Adrenal gland (tissue), 12 donors: ENCODE measurements around the gene DOCK7. TPM values are rescaled to one million over a fixed set of nuclear protein-coding genes. Genes with fewer than 3 reads are reported as not detected.

ENCODE experiments used
- DNase-seq, 7 donors: peaks; one replicate each; pipeline ENCODE4 v3.0.0-alpha.2; 2019 to 2020
- H3K27ac ChIP-seq, 5 donors: fragments of 200-600 bp; sonication (generic) in 4 of 5; 1 replicate in 3 of 5; 2 replicates in 2 of 5; pipeline versions ENCODE4 v1.5.1 to v1.8.0; 2016 to 2020; ENCODE audit warnings: mild to moderate bottlenecking in 1 of 5
- H3K27me3 ChIP-seq: fragments of 200-600 bp; 2 replicates; pipeline ENCODE4 v1.8.0; 2021
- H3K36me3 ChIP-seq, 2 donors: fragments of 200-600 bp; replicated peaks in 1 of 2; 1 replicate in 1 of 2; 2 replicates in 1 of 2; pipeline versions ENCODE4 v1.5.1 to v1.8.0; 2018 to 2022
- H3K4me1 ChIP-seq, 2 donors: fragments of 200-600 bp; replicated peaks in 1 of 2; 1 replicate in 1 of 2; 2 replicates in 1 of 2; pipeline versions ENCODE4 v1.5.1 to v1.8.0; 2018 to 2021
- H3K4me3 ChIP-seq, 4 donors: fragments of 200-600 bp; sonication (generic) in 3 of 4; one replicate each; pipeline ENCODE4 v1.5.1; 2016 to 2018
- H3K9me3 ChIP-seq, 3 donors: fragments of 200-600 bp; sonication (generic) in 1 of 3; replicated peaks in 1 of 3; 1 replicate in 2 of 3; 2 replicates in 1 of 3; pipeline versions ENCODE4 v1.5.1 to v1.8.0; 2016 to 2021
- POLR2A ChIP-seq, 2 donors: fragments of 450-650 bp; IDR thresholded peaks; one replicate each; pipeline ENCODE4 v1.6.1; 2017; ENCODE audit warnings: antibody characterized with exemption in 2 of 2, mild to moderate bottlenecking in 2 of 2, moderate library complexity in 1 of 2
- WGBS, 4 donors: extraction: QIAGEN DNeasy Blood & Tissue Kit in 2 of 4; methylation state at CpG; one replicate each; pipeline versions ENCODE4 v1.1.5 to v1.1.7; 2013 to 2017; 5-methylcytosine and 5-hydroxymethylcytosine counted together
- intact Hi-C, 2 donors: fragments of 100-400 bp; cut with DNase I; formaldehyde crosslinking; loops; one replicate each; pipeline versions ENCODE4 v1.14.1 to v1.15.0; 2022 to 2023
- polyA plus RNA-seq, 3 donors: library from polyadenylated mRNA; stranded (reverse); fragments of 200-250 nt in 2 of 3; fragments of 350-450 nt in 1 of 3; fragmentation: Illumina TruSeq in 1 of 3; extraction: RNeasy Lipid Tissue Mini Kit (QIAGEN cat#74804) in 1 of 3; gene quantifications; one replicate each; pipeline ENCODE4 v1.2.3, GENCODE V29; 2013 to 2014
- total RNA-seq, 9 donors: library from RNA; depleted of rRNA in 4 of 9; stranded (reverse); fragments of >200 nt in 4 of 9; fragments of 120-200 nt in 1 of 9; fragmentation: NEBNext Ultra II Directional in 1 of 9; extraction: Animal tissue kit (Norgen Biotek cat#: 25700) in 1 of 9; gene quantifications; one replicate each; pipeline versions ENCODE4 v1.1.0 to v1.2.4, GENCODE V29; 2013 to 2023
- TF ChIP-seq, protein P1 (sequence below), 6 experiments: fragments of 450-650 bp in 4 of 6; fragments of 200-600 bp in 2 of 6; sonication (generic) in 1 of 6; IDR thresholded peaks; 1 replicate in 5 of 6; 2 replicates in 1 of 6; pipeline versions ENCODE4 v1.5.1 to v1.8.0; 2016 to 2021; ENCODE audit warnings: antibody characterized with exemption in 6 of 6, mild to moderate bottlenecking in 2 of 6, moderate library complexity in 1 of 6
- donor health status: healthy with polysubstance abuse.
- donor health status: Bipolar disorder and iron deficiency.
- donor health status: DM: yes; HTN: yes; CAD: no.
- donor health status: DM: no; HTN: no; CAD: no.
- donor health status: DM: no; HTN: no; CAD: no.
- donor health status: DM: yes; HTN: yes; CAD: no.

The DOCK7 gene
- total and polyA plus RNA-seq, 12 donors, result 4.7 to 43.0 (median 22.7) TPM

DNA sequence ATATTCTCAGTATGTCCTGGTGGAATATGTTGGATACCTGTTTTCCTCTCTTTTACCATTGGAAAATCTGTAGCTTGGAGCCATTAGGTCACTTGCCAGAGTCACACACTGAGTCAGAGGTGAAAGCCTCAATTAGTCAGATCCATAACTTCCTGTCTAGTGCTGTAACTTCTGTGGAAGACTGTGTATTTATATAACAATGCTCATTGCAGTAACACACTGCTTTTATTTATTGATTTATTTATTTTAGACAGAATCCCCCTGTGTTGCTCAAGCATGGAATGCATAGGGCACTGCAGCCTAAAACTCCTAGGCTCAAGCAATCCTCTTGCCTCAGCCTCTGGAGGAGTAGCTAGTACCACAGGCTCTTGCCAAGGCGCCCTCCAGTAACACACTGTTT is 1.3 kb upstream of the DOCK7 start:
- Histone ChIP-seq H3K36me3 (no peaks in the 10 kb centered on the region), H3K27me3 (no peaks in the 10 kb centered on the region), H3K4me1 (peaks cover 0 to 31% of the 10 kb centered on the region in 2 donors), H3K4me3 (no peak overlapping the region), H3K27ac (peak overlapping the region in 2 of 5 donors; percentile 35 to 36), H3K9me3 (no peaks in the 10 kb centered on the region)
- WGBS, 4 donors, result 89 to 96% (median 93%) methylated on average over 1 of the region's 1 CpG
- no peak for TF ChIP-seq POLR2A (IDR thresholded peaks at IDR 0.05)
- TF ChIP-seq, protein P1, sequence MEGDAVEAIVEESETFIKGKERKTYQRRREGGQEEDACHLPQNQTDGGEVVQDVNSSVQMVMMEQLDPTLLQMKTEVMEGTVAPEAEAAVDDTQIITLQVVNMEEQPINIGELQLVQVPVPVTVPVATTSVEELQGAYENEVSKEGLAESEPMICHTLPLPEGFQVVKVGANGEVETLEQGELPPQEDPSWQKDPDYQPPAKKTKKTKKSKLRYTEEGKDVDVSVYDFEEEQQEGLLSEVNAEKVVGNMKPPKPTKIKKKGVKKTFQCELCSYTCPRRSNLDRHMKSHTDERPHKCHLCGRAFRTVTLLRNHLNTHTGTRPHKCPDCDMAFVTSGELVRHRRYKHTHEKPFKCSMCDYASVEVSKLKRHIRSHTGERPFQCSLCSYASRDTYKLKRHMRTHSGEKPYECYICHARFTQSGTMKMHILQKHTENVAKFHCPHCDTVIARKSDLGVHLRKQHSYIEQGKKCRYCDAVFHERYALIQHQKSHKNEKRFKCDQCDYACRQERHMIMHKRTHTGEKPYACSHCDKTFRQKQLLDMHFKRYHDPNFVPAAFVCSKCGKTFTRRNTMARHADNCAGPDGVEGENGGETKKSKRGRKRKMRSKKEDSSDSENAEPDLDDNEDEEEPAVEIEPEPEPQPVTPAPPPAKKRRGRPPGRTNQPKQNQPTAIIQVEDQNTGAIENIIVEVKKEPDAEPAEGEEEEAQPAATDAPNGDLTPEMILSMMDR (IDR thresholded peaks at IDR 0.05), result no peak
- intact Hi-C loops, result no loop called here
- peak in 2 of 7 donors; percentile 17 to 22 for DNase-seq

DNA sequence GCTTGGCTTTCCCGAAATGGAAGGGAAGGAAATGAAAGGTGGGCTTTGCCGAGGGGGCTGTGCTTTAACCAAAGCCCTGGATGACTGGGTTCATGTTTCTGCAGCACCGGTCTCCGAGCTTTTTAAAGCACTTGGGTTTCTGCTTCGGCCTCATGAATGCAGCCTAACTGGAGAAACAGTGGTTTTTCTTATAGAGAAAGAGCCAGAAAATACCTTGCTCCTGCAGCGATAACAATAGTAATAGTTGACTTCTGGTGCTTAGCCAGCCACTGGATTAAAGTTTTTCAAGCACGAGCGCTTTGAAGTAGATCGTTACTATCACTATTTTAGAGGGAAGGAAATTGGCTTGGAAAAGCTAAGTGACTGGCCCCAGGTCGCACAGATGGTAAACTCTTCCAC is 500 bp upstream of the DOCK7 start:
- TF ChIP-seq POLR2A (IDR thresholded peaks at IDR 0.05), result no peak
- intact Hi-C loops, result no loop called here

DNA sequence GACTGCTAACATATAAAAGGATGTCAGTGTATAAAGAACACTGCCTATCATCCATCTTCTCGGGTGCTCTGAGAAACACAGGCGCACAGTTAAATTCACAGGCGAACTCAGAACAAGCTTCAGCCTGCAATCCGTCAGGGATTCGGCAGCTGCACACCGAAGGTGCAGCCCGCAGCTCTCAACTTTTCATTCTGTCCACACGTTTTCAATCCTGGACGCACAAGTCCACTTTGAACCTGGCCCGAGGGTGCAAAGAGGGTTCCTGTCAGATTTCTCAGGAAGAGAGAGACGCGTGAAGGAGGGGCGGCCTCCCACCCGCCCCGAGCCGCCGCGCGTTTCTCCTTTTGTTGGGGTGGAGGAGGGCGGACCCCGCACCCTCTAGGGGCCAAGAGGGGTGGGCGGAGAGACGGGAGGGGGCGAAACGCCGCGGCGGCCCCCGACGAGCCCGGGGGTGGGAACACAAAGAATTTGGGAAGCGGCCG is 724 bp downstream of the DOCK7 start:
- Histone ChIP-seq H3K9me3 (no peaks in the 10 kb centered on the region), H3K36me3 (no peaks in the 10 kb centered on the region), H3K4me3 (peak overlapping the region; percentile 43 to 99 (median 61)), H3K27ac (peak overlapping the region in 4 of 5 donors; percentile 18 to 90 (median 80)), H3K27me3 (no peaks in the 10 kb centered on the region), H3K4me1 (peaks cover 0 to 31% of the 10 kb centered on the region in 2 donors)
- TF ChIP-seq, protein P1 (IDR thresholded peaks at IDR 0.05), result no peak
- no peak for TF ChIP-seq POLR2A (IDR thresholded peaks at IDR 0.05)
- intact Hi-C loops, result no loop called here
- DNase-seq, result peak in 6 of 7 donors; percentile 8 to 55 (median 23)
- WGBS, 4 donors, result 0 to 1% (median 0%) methylated on average over 9 to 33 of the region's 33 CpGs

More for the DNA sequence above, 500 bp upstream of the DOCK7 start:
- Histone ChIP-seq H3K27me3 (no peaks in the 10 kb centered on the region), H3K4me3 (peak overlapping the region; percentile 56 to 99 (median 69)), H3K36me3 (no peaks in the 10 kb centered on the region), H3K27ac (peak overlapping the region in 3 of 5 donors; percentile 76 to 90 (median 84)), H3K9me3 (no peaks in the 10 kb centered on the region), H3K4me1 (peaks cover 0 to 31% of the 10 kb centered on the region in 2 donors)
- 0 to 3% (median 1%) methylated on average over 10 of the region's 10 CpGs for whole genome bisulfite sequencing, 4 donors
- no peak for DNase-seq

DNA sequence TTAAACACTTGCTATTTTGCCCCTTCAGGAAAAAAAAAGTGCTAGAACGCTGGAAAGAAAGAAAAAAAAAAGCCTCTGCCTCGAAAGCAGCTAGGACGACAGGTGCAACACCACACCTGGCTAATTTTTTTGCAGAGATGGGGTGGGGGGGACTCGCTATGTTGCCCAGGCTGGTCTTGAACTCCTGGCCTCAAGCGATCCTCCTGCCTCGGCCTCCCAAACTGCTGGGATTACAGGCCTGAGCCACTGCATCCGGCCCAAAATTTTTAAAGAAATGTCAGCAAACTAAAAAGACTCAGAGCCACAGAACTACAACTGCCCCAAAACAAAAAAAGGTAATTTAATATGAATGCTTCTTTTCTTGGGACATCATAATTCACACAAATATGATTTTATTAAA is 1.4 kb downstream of the DOCK7 start:
- TF ChIP-seq POLR2A (IDR thresholded peaks at IDR 0.05), result no peak
- TF ChIP-seq, protein P1 (IDR thresholded peaks at IDR 0.05), result no peak
- H3K9me3 ChIP-seq, result no peaks in the 10 kb centered on the region
- intact Hi-C loops, result no loop called here
- DNase-seq, result no peak
- H3K4me3 ChIP-seq, result peak overlapping the region in 1 of 4 donors; percentile 99
- H3K4me1 ChIP-seq, result peaks cover 0 to 31% of the 10 kb centered on the region in 2 donors
- WGBS, 4 donors, result 82 to 89% (median 87%) methylated on average over 7 of the region's 7 CpGs
- no peaks in the 10 kb centered on the region for H3K36me3 ChIP-seq
- H3K27ac ChIP-seq, result no peak overlapping the region
- no peaks in the 10 kb centered on the region for H3K27me3 ChIP-seq

DNA sequence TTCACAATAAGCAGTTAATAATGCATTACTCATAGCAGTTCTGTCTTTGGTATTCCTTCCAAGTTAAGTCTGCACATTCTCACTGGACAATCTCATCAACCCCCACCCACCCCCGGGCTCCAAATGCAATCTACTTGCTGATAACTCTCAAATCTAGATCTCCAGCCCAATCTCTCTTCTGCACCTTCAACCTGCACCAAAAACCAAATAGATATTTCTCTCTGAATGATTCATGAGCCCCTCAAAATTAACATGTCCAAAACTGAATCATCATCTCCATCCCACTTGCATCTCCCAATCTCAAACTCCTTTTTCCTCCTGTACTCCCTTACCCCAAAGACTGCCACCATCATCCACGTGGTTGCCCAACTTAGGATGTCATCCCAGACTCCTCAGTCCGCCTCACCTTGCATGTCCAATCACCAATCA is 2.7 kb downstream of the DOCK7 start:
- Histone ChIP-seq H3K27me3 (no peaks in the 10 kb centered on the region), H3K27ac (no peak overlapping the region), H3K4me1 (peaks cover 0 to 31% of the 10 kb centered on the region in 2 donors), H3K4me3 (no peak overlapping the region), H3K9me3 (no peaks in the 10 kb centered on the region), H3K36me3 (no peaks in the 10 kb centered on the region)
- no peak for TF ChIP-seq POLR2A (IDR thresholded peaks at IDR 0.05)
- TF ChIP-seq, protein P1 (IDR thresholded peaks at IDR 0.05), result no peak
- 73 to 82% (median 75%) methylated on average over 3 of the region's 3 CpGs for WGBS, 4 donors
- intact Hi-C loops, result no loop called here
- no peak for DNase-seq
